Central memory CD8-positive, alpha-beta T cell (primary cell): ENCODE measurements around the gene EMB.

Source experiments
- ATAC-seq: fragments of 150-1000 bp; cut with Tn5 transposase; replicated peaks from 2 replicates; pipeline ENCODE4 v1.10.0; 2022; ENCODE audit warnings: mild to moderate bottlenecking, moderate FRiP score, moderate number of reproducible peaks; ENCODE audit not compliant: poor library complexity, severe bottlenecking; ENCODE audit errors: extremely low read depth
- DNase-seq, 2 donors: peaks; one replicate each; pipeline ENCODE4 v3.0.0; 2021; ENCODE audit warnings: low spot score in 2 of 2
- H3K27ac Mint-ChIP-seq: one replicate; pipeline ENCODE4 v1.8.0; 2022; ENCODE audit warnings: low read depth, mild to moderate bottlenecking, moderate library complexity, mixed read lengths
- H3K27me3 Mint-ChIP-seq: one replicate; pipeline ENCODE4 v1.8.0; 2022; ENCODE audit warnings: mixed read lengths
- H3K36me3 Mint-ChIP-seq: one replicate; pipeline ENCODE4 v1.8.0; 2022; ENCODE audit warnings: mild to moderate bottlenecking, moderate library complexity, mixed read lengths; ENCODE audit not compliant: insufficient read depth
- H3K4me1 Mint-ChIP-seq: one replicate; pipeline ENCODE4 v1.8.0; 2022; ENCODE audit warnings: mixed read lengths
- H3K4me3 Mint-ChIP-seq: one replicate; pipeline ENCODE4 v1.8.0; 2022; ENCODE audit warnings: mild to moderate bottlenecking, moderate library complexity, mixed read lengths
- H3K9me3 Mint-ChIP-seq: one replicate; pipeline ENCODE4 v1.8.0; 2022; ENCODE audit warnings: mixed read lengths

The EMB gene

GRCh38 chr5:50359187-50359586 lies 81.9 kb downstream of the EMB start:
- H3K4me1 Mint-ChIP-seq: peaks cover 4% of the 10 kb centered on the region
- H3K4me3 Mint-ChIP-seq: no peak overlapping the region
- DNase-seq (no peak), ATAC-seq (no peak)
- no peaks in the 10 kb centered on the region for H3K27me3 Mint-ChIP-seq
- peaks cover 2% of the 10 kb centered on the region for H3K36me3 Mint-ChIP-seq
- H3K27ac Mint-ChIP-seq: no peak overlapping the region
- no peaks in the 10 kb centered on the region for H3K9me3 Mint-ChIP-seq

GRCh38 chr5:50352382-50352781 lies 88.7 kb downstream of the EMB start:
- H3K36me3 Mint-ChIP-seq: no peaks in the 10 kb centered on the region
- no peaks in the 10 kb centered on the region for H3K9me3 Mint-ChIP-seq
- H3K4me3 Mint-ChIP-seq: no peak overlapping the region
- no peak for DNase-seq
- no peaks in the 10 kb centered on the region for H3K27me3 Mint-ChIP-seq
- no peak for ATAC-seq
- H3K4me1 Mint-ChIP-seq: peaks cover 9% of the 10 kb centered on the region
- no peak overlapping the region for H3K27ac Mint-ChIP-seq
